ENCODE data around the gene APBA1. TPM values are rescaled to one million over a fixed set of nuclear protein-coding genes. Genes with fewer than 3 reads are reported as not detected.

Gene APBA1
- total and polyA plus RNA-seq, 2 of the 8 experiments (the other 6 are each of a cell fraction or from before 2014, with no cell fraction given): 0.36 to 0.60 TPM

DNA sequence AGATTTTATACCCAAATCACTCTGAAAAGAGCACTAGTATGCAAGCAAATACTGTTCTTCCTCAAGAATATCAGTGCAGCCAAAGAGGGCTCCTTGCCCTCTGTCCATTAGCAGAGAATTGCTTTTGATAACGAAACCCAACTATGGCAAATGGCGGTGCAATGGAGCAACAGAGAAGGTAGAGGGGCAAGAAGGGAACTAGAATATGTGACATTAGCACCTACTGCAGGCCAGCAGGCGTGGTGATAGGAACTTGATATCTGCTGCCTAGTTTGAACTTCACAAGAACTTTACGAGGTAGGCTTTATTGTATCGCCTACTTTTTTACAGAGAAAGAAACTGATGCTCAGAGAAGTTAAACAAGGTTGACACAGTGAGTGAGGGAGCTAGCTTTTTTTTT is 66.1 kb downstream of the APBA1 start:
- H3K4me2 ChIP-seq (ENCODE audit: insufficient read depth in 1 of 2, low read depth in 2 of 2, low read length in 2 of 2): no peak overlapping the region

More for the DNA sequence above, 66.1 kb downstream of the APBA1 start:
- no peak overlapping the region for H2BK120ac ChIP-seq (replicated peaks; ENCODE audit: low read depth, low read length)
- H4K91ac ChIP-seq (replicated peaks; ENCODE audit: insufficient read length, low read length): no peak overlapping the region
- H2BK15ac ChIP-seq (ENCODE audit: low read length): no peak overlapping the region
- WGBS, 2 experiments (ENCODE audit: extremely low coverage in 1 of 2, insufficient coverage in 1 of 2, insufficient read length in 1 of 2, insufficient replicate concordance in 2 of 2, low coverage in 1 of 2, low lambda C conversion rate in 2 of 2, missing lambda C conversion rate in 1 of 2): 92% methylated on average over 5 of the region's 5 CpGs; no CpG with 5 or more reads in 1 of the 2 experiments
- no peak overlapping the region for H3K23ac ChIP-seq (ENCODE audit: insufficient read length)
- H3K79me1 ChIP-seq (ENCODE audit: low read depth, low read length): no peaks in the 10 kb centered on the region
- H3K27ac ChIP-seq (ENCODE audit: low read depth, low read length): no peak overlapping the region
- TF ChIP-seq RBBP5 (IDR thresholded peaks at IDR 0.05; ENCODE audit: borderline replicate concordance, low read depth, low read length) (no peak), ZNF274 (IDR thresholded peaks at IDR 0.05; ENCODE audit: borderline replicate concordance, extremely low read depth, low read length) (no peak), TAF7 (optimal IDR thresholded peaks at IDR 0.05; ENCODE audit: borderline replicate concordance, low read depth, low read length) (no peak), CTBP2 (IDR thresholded peaks at IDR 0.05; ENCODE audit: borderline replicate concordance, insufficient read depth, insufficient read length, low read length) (no peak), SP4 (IDR thresholded peaks at IDR 0.05; ENCODE audit: low read length) (no peak)
- H2AFZ ChIP-seq (ENCODE audit: low read length): no peak overlapping the region
- no peak overlapping the region for H2BK5ac ChIP-seq (ENCODE audit: low read depth, low read length)
- POLR2A ChIA-PET (ENCODE audit: partially characterized antibody): no interaction called here
- no peaks in the 10 kb centered on the region for H4K20me1 ChIP-seq (replicated peaks in 1 of 2; ENCODE audit: control insufficient read depth in 1 of 2, insufficient read depth in 2 of 2, low read length in 2 of 2)
- FAIRE-seq (no peak), DNase-seq (ENCODE audit: low read depth in 1 of 2, low spot score in 2 of 2) (no peak)
- no peak overlapping the region for H3K4me3 ChIP-seq (ENCODE audit: extremely low read depth in 1 of 4, insufficient read depth in 2 of 4, low read depth in 3 of 4, low read length in 4 of 4)
- no peak overlapping the region for H2AK5ac ChIP-seq (ENCODE audit: low read depth, low read length)
- H3K27me3 ChIP-seq (replicated peaks in 1 of 4; ENCODE audit: control insufficient read depth in 3 of 4, extremely low read depth in 1 of 4, insufficient read depth in 3 of 4, low read length in 3 of 4): no peaks in the 10 kb centered on the region
- CTCF ChIA-PET (ENCODE audit: partially characterized antibody): interaction anchor here (1.2 to 1.6 kb wide), 2 partner anchors 204 to 313 kb away, joined by 3 to 4 read pairs; no protein-coding TSS in a partner anchor
- H4K8ac ChIP-seq (ENCODE audit: extremely low read depth, insufficient read depth, low read length): no peak overlapping the region
- no peak overlapping the region for H3K9ac ChIP-seq (replicated peaks in 1 of 4; ENCODE audit: extremely low read depth in 1 of 4, low read depth in 3 of 4, low read length in 3 of 4)
- H3K14ac ChIP-seq (ENCODE audit: insufficient read length): no peak overlapping the region
- H3K56ac ChIP-seq (replicated peaks; ENCODE audit: insufficient read length, low read depth, low read length): no peak overlapping the region
- H4K5ac ChIP-seq (ENCODE audit: insufficient read length, low read depth, low read length): no peak overlapping the region
- H2BK20ac ChIP-seq (ENCODE audit: low read length): no peak overlapping the region
- no peak overlapping the region for H3K18ac ChIP-seq (ENCODE audit: extremely low read depth, low read length)
- no peak overlapping the region for H2BK12ac ChIP-seq (ENCODE audit: low read depth, low read length)
- no peak overlapping the region for H3K4ac ChIP-seq (replicated peaks; ENCODE audit: insufficient read length, low read depth, low read length)
- H3K79me2 ChIP-seq (ENCODE audit: control insufficient read depth in 1 of 2, insufficient read depth in 2 of 2, low read length in 2 of 2): no peaks in the 10 kb centered on the region
- H3K36me3 ChIP-seq (ENCODE audit: control insufficient read depth in 2 of 4, insufficient read depth in 4 of 4, low read length in 3 of 4): no peaks in the 10 kb centered on the region
- no peaks in the 10 kb centered on the region for H3K23me2 ChIP-seq (ENCODE audit: low read depth, low read length)
- H3K4me1 ChIP-seq (replicated peaks in 1 of 4; ENCODE audit: control insufficient read depth in 3 of 4, insufficient read depth in 4 of 4, low read length in 3 of 4): peaks cover 0 to 5% (median 0%) of the 10 kb centered on the region in 4 experiments; a peak in 1 of 7 replicates
- H3K9me3 ChIP-seq (ENCODE audit: insufficient read depth in 2 of 2, low read depth in 1 of 2, low read length in 1 of 2): no peaks in the 10 kb centered on the region

Data from H1 (cell line).